Measurements from ENCODE around the gene AFDN. TPM values are rescaled to one million over a fixed set of nuclear protein-coding genes. Genes with fewer than 3 reads are reported as not detected.

The AFDN gene
- total and polyA plus RNA-seq, 2 of the 8 experiments (the other 6 are each of a cell fraction or from before 2014, with no cell fraction given): 53.4 to 192 TPM

DNA sequence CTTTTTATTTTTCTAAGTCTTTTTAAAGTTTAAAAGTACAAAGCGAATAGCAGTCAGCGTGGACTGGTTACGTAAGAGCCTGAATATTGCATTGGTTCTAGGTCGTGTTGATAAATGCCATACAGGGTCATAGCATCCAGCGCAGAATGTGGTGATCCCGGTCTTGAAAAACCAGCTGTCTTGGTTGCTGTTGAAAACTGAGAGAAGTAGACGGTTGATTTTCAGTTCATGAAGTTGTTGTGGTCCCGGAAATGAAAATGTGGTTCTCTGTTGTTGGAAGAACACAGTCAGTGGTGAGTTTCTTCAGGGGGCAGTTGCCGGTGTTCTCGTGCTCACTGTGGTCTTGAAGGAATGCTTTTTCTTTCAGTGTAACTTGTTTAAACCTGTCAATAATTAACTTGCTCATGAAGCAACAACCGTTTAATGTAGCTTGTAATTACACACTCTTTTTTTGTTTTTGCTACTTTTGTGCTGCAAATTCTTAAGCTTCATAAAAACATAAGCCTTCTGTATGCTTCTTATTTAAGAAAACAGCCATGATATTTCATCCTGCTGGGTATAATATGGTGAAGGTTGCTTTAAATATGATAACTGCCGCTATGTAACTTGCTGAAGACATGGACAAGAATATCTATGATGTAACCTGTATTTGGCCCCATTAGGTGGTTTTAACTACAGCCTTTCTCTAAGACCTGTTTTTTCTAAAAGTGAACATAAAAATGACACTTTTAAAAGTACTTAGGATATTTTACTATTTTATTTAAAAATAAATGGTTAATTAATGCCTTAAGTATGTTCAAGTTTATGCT, 106.0 kb downstream of the AFDN start (continued):
- TF ChIP-seq, protein P1, sequence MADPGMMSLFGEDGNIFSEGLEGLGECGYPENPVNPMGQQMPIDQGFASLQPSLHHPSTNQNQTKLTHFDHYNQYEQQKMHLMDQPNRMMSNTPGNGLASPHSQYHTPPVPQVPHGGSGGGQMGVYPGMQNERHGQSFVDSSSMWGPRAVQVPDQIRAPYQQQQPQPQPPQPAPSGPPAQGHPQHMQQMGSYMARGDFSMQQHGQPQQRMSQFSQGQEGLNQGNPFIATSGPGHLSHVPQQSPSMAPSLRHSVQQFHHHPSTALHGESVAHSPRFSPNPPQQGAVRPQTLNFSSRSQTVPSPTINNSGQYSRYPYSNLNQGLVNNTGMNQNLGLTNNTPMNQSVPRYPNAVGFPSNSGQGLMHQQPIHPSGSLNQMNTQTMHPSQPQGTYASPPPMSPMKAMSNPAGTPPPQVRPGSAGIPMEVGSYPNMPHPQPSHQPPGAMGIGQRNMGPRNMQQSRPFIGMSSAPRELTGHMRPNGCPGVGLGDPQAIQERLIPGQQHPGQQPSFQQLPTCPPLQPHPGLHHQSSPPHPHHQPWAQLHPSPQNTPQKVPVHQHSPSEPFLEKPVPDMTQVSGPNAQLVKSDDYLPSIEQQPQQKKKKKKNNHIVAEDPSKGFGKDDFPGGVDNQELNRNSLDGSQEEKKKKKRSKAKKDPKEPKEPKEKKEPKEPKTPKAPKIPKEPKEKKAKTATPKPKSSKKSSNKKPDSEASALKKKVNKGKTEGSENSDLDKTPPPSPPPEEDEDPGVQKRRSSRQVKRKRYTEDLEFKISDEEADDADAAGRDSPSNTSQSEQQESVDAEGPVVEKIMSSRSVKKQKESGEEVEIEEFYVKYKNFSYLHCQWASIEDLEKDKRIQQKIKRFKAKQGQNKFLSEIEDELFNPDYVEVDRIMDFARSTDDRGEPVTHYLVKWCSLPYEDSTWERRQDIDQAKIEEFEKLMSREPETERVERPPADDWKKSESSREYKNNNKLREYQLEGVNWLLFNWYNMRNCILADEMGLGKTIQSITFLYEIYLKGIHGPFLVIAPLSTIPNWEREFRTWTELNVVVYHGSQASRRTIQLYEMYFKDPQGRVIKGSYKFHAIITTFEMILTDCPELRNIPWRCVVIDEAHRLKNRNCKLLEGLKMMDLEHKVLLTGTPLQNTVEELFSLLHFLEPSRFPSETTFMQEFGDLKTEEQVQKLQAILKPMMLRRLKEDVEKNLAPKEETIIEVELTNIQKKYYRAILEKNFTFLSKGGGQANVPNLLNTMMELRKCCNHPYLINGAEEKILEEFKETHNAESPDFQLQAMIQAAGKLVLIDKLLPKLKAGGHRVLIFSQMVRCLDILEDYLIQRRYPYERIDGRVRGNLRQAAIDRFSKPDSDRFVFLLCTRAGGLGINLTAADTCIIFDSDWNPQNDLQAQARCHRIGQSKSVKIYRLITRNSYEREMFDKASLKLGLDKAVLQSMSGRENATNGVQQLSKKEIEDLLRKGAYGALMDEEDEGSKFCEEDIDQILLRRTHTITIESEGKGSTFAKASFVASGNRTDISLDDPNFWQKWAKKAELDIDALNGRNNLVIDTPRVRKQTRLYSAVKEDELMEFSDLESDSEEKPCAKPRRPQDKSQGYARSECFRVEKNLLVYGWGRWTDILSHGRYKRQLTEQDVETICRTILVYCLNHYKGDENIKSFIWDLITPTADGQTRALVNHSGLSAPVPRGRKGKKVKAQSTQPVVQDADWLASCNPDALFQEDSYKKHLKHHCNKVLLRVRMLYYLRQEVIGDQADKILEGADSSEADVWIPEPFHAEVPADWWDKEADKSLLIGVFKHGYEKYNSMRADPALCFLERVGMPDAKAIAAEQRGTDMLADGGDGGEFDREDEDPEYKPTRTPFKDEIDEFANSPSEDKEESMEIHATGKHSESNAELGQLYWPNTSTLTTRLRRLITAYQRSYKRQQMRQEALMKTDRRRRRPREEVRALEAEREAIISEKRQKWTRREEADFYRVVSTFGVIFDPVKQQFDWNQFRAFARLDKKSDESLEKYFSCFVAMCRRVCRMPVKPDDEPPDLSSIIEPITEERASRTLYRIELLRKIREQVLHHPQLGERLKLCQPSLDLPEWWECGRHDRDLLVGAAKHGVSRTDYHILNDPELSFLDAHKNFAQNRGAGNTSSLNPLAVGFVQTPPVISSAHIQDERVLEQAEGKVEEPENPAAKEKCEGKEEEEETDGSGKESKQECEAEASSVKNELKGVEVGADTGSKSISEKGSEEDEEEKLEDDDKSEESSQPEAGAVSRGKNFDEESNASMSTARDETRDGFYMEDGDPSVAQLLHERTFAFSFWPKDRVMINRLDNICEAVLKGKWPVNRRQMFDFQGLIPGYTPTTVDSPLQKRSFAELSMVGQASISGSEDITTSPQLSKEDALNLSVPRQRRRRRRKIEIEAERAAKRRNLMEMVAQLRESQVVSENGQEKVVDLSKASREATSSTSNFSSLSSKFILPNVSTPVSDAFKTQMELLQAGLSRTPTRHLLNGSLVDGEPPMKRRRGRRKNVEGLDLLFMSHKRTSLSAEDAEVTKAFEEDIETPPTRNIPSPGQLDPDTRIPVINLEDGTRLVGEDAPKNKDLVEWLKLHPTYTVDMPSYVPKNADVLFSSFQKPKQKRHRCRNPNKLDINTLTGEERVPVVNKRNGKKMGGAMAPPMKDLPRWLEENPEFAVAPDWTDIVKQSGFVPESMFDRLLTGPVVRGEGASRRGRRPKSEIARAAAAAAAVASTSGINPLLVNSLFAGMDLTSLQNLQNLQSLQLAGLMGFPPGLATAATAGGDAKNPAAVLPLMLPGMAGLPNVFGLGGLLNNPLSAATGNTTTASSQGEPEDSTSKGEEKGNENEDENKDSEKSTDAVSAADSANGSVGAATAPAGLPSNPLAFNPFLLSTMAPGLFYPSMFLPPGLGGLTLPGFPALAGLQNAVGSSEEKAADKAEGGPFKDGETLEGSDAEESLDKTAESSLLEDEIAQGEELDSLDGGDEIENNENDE (IDR thresholded peaks at IDR 0.05; ENCODE audit: insufficient replicate concordance, low read length): no peak
- TF ChIP-seq SUZ12 (IDR thresholded peaks at IDR 0.05; ENCODE audit: low read length) (no peak), CBX5 (IDR thresholded peaks at IDR 0.05; ENCODE audit: low read depth, low read length) (no peak), BRCA1 (IDR thresholded peaks at IDR 0.05; ENCODE audit: low read depth, low read length) (no peak), SIN3A (conservative IDR thresholded peaks at IDR 0.05 in 1 of 2, IDR thresholded peaks at IDR 0.05 in 1 of 2; ENCODE audit: low read depth in 1 of 2, low read length in 2 of 2) (no peak), TAF7 (optimal IDR thresholded peaks at IDR 0.05; ENCODE audit: borderline replicate concordance, low read depth, low read length) (no peak)

Data from H1 (cell line).